Measurements from ENCODE around the gene ARHGAP42. TPM values are rescaled to one million over a fixed set of nuclear protein-coding genes. Genes with fewer than 3 reads are reported as not detected.

The ARHGAP42 gene
- total RNA-seq, 1 donor from 2014 or later: 25.1 TPM

GRCh38 chr11:100800202-100800601, 113.1 kb downstream of the ARHGAP42 start:
- DNase-seq (ENCODE audit: low spot score): no peak

- no peak for DNase-seq (ENCODE audit: low spot score)
Observed at GRCh38 chr11:100801225-100801999, 114.3 kb downstream of the ARHGAP42 start.

- no peak for DNase-seq (ENCODE audit: low spot score)
Observed at GRCh38 chr11:100805506-100806199, 118.6 kb downstream of the ARHGAP42 start.

DNA sequence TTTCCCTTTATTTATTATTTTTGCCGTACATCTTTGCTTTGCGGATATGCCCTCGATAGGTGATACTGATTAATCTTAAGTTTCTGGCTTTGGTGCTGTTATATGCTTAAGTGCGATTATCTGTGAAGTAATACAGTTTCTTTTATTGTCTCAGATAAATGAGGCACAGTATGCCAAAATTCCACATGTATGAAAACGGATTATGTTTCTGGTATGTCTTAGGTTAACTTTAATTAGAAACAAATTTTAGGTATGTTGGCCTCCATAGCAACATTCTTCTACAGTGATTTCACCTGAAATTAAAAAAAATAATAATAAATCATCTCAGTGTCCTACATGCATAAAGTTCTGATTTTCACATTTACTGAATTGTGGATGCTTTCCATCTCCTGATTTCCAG, 119.2 kb downstream of the ARHGAP42 start:
- no peak for DNase-seq (ENCODE audit: low spot score)

DNA sequence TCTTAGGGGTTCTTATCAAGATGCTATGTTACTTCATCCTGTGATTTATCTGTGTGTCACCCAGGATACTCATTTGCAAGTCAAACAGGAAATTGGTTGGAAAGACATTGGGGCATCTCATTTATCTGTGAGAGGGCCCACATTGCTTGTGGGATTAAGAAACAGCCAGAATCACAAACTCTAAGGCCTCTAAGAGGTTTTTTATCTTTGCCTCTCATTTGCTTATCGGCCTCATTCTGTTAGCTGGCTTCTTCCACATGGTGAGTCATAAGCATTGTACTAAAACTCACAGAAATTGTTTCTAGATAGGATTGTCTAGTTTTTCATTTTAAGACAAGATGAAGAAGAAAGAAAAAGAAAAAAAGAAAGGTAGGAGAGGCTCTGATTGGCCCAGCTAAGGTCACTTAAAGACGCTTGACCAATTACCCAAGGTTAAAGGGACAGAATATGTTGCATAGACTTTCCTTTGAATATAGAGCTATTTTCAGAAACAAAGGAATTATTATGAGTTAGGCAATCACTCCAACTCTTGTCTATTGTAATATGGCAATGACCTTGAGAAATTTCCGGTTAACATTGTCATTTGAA, 121.9 kb downstream of the ARHGAP42 start:
- no peak for DNase-seq (ENCODE audit: low spot score)

DNA sequence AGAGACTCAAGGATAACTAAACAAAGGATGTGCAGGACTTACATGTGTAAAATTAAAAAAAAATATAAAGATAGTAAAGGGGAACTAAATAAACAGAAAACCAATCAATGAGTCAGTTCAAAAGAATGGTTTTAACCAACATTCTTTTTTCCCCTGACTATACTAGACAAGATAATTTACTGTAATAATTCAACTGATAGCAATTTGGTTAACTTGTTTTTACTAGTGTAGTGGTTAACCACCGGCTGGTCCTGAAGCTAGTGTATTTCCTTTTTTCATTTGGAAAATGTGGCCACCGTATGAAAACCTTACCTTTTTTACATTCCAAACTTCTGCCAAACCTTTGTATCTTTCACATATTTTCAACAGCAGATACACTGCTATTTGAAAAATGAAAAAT, 123.1 kb downstream of the ARHGAP42 start:
- no peak for DNase-seq (ENCODE audit: low spot score)

- no peak for DNase-seq (ENCODE audit: low spot score)
Observed at GRCh38 chr11:100810666-100811065, 123.6 kb downstream of the ARHGAP42 start.

GRCh38 chr11:100812517-100812916, 125.4 kb downstream of the ARHGAP42 start:
- no peak for DNase-seq (ENCODE audit: low spot score)

- DNase-seq (ENCODE audit: low spot score): no peak
Observed at GRCh38 chr11:100815787-100816330, 128.8 kb downstream of the ARHGAP42 start.

GRCh38 chr11:100816823-100817222, 129.7 kb downstream of the ARHGAP42 start:
- DNase-seq (ENCODE audit: low spot score): no peak

DNA sequence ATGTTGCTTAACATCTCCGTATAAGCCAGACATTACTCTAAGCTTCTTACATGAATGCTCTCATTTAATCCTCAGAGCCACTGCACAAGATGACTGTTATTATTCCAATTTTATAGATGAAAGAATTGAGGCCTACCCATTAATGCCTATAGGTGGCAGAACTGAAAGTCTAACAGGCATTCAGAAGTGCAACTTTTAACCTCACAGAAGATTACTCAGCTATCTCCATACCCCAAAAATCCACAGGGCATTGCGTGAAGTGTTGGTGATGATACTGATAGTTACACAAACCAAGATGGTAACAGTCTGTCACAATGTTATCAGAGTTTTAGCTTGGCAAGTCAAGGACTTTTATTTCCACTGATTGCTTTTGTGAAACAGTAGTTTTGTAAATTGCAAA, 130.5 kb downstream of the ARHGAP42 start:
- DNase-seq (ENCODE audit: low spot score): no peak

DNA sequence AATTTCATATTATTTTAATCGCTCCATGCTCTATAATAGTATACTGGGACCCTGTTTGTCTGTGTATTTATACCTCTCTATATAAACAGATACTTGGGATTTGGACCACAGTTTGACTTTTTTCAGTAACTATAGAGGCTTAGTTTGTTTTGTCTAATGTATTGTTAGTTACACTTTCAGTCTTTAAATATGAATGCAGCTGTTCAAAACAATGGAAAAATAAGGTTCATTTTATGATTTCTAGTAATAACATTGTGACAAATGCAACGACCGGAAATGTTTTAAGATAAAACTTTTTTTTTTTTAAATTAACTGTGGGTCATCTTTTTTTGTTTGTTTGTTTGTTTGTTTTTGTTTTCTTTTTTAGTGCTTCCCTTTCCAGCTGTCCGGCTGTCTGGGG, 133.5 kb downstream of the ARHGAP42 start:
- DNase-seq (ENCODE audit: low spot score): no peak

DNA sequence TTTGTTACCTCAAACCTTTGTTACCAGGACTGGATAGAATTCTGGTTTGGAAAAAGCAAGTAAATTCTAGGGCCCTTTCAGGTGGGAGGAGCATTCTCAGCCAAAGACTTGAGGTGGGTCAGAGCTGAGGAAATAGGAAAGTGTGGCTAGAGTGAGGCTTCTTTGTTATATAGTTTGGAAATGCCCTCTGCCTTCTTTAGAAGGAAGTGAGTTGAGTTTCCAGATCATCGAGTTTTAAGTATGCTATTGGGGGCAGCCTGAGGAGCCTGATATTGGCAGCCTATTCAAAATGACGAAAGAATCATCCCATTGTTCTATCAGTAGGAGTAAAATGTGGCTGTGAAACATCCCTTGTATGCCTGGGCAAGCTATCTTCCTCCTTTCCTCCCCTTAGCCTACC, 134.1 kb downstream of the ARHGAP42 start:
- DNase-seq (ENCODE audit: low spot score): no peak

- no peak for DNase-seq (ENCODE audit: low spot score)
Observed at GRCh38 chr11:100823360-100823759, 136.3 kb downstream of the ARHGAP42 start.

- no peak for DNase-seq (ENCODE audit: low spot score)
Observed at GRCh38 chr11:100824041-100824809, 137.1 kb downstream of the ARHGAP42 start.

DNA sequence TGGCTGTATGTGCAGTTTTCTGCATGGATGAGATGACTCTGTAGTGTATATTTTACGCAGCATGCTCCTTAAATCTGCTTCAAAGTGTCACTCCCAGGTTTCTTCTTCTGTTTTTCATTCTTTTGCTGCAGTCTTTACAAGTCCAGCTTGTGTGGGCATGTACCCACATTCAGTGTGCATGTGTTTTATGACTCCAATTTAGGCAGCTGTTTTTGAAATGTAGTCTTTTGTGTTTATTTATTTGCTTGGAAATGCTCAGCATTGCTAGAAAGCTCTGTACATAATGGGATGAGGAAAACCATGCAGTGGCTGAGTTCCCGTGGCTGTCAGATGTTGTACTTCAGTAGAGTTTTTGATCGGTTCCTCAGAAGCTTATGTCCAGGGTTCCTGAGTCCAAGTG, 138.5 kb downstream of the ARHGAP42 start:
- DNase-seq (ENCODE audit: low spot score): no peak

DNA sequence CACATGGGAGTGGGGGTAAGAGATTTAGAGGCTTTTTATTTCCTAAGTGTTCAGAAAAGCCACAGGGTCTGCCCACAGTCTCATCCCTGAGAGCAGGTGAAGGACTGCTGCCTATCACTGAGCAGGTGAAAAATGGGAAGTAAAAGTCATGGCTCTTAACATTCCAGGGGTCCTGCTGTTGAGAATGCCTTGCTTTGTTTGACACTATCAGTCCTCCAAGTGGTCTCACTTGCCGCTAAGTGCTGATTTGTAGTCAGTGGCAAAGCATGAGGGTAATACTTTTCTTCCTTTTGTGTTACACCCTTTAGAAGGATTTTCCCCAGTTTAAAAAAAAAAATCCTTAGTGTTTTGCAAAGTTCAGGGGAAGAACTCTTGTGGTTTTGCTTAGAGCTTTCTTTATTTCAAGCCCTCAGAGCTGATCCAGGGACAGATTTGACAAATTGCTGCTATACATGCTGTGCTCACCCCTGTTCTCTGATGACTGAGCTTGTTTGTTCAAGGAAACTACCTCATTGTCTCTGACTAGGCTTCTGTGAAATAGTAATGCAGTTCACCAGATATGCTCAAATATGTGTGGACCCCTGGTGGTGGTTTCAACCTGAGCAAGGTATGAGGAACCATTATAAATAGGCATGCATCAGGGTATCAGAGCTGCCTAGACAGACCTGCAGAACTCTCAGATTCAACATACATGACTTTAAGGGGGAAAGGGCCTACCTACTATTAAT, 141.0 kb downstream of the ARHGAP42 start:
- no peak for DNase-seq (ENCODE audit: low spot score)

- DNase-seq (ENCODE audit: low spot score): no peak
Observed at GRCh38 chr11:100830274-100830673, 143.2 kb downstream of the ARHGAP42 start.

DNA sequence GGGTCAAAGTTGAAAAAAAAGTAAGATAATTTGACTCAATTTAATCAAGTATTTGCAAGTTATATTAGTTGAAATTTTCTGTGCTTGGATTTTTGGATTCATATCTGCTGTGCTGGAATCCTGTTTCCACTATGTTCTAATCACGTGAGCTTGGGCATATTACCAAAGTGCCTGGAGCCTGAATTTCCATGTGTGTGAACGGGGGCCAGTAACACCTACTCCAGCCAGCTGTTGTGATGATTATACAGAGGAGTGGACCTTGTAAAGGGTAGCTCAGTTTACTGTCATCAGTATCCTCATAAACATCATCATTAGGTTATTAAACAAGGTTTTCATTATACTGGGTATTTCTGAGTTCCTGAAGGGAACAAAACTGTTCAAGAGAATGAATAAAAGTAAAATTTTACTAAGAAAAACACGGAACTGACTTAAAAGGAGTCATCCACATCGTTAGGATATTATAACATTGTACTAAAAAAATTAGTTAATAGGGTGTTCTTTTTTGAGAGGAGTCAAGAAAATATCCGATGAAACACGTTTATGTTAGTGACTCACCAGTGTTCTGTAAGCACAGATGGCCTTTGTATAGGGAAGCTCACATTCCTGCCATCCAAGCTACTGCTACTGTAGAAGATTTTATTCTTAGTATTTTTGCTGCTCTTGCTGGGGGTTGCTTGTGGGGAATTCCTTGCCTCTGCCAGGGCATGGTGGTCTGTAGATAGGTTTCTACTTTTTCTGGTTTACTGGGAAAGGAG, 144.1 kb downstream of the ARHGAP42 start:
- DNase-seq (ENCODE audit: low spot score): no peak

GRCh38 chr11:100831929-100832494, 144.9 kb downstream of the ARHGAP42 start:
- no peak for DNase-seq (ENCODE audit: low spot score)
